Thyroid gland (tissue), 4 donors: ENCODE data around the gene TALDO1.

Experiments
- CTCF ChIP-seq, 6 experiments: fragments of 200-600 bp in 3 of 6; fragments of 450-650 bp in 3 of 6; sonication (generic) in 3 of 6; IDR thresholded peaks; one replicate each; pipeline ENCODE4 v1.5.1; 2016 to 2019; ENCODE audit warnings: antibody characterized with exemption in 6 of 6, mild to moderate bottlenecking in 2 of 6, inconsistent platforms in 1 of 6, moderate library complexity in 1 of 6
- POLR2A ChIP-seq, 2 donors: fragments of 450-650 bp; IDR thresholded peaks; one replicate each; pipeline ENCODE4 v1.6.1; 2017; ENCODE audit warnings: antibody characterized with exemption in 2 of 2, mild to moderate bottlenecking in 2 of 2, moderate library complexity in 1 of 2

- no peak for TF ChIP-seq CTCF (IDR thresholded peaks at IDR 0.05)
- no peak for TF ChIP-seq POLR2A (IDR thresholded peaks at IDR 0.05)
Observed at GRCh38 chr11:788009-788640, 40.9 kb downstream of the TALDO1 start.
